ENCODE measurements around the gene GPR84. TPM values are rescaled to one million over a fixed set of nuclear protein-coding genes. Genes with fewer than 3 reads are reported as not detected.
A peak's percentile ranks its signal among the peaks of the same experiment; 100 is the strongest.

The GPR84 gene
- 1 to 10 TPM in 1 of 2 experiments, under 1 TPM in 1; 0.62 to 1.2 TPM for total RNA-seq

DNA sequence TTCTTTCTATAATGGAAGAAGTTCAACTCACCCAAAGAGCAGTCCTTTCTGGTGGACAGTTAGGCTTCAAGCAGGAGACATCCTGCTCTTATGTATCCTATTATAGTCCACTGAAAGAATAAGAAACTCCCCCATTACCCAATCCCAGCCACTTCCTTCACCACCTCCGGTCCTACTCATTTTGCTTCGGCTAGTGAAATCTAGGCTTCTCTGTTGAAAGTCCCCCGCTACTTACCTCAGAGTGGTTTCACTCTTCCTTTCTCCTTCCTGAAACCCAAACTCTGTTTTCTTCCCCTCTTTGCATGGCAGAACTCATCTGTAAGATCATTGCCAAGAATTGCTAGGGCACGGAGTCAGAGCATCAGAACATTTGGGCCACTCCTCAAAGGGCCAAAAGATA, at the start of gene GPR84:
Gene GPR84 (minus strand): TSS at position 74 of the 400 bp plus-strand sequence. CDS start 635 bp downstream, outside the sequence.
- Mint-ChIP-seq H3K4me3 (peak within 1 kb of the TSS; percentile 25), H3K27ac (peak within 1 kb of the TSS; percentile 63), H3K27me3 (no peaks in the 10 kb centered on the region), H3K4me1 (peaks cover 28% of the 10 kb centered on the region), H3K36me3 (no peaks in the 10 kb centered on the region), H3K9me3 (no peaks in the 10 kb centered on the region)
- DNase-seq = peak; percentile 32

DNA sequence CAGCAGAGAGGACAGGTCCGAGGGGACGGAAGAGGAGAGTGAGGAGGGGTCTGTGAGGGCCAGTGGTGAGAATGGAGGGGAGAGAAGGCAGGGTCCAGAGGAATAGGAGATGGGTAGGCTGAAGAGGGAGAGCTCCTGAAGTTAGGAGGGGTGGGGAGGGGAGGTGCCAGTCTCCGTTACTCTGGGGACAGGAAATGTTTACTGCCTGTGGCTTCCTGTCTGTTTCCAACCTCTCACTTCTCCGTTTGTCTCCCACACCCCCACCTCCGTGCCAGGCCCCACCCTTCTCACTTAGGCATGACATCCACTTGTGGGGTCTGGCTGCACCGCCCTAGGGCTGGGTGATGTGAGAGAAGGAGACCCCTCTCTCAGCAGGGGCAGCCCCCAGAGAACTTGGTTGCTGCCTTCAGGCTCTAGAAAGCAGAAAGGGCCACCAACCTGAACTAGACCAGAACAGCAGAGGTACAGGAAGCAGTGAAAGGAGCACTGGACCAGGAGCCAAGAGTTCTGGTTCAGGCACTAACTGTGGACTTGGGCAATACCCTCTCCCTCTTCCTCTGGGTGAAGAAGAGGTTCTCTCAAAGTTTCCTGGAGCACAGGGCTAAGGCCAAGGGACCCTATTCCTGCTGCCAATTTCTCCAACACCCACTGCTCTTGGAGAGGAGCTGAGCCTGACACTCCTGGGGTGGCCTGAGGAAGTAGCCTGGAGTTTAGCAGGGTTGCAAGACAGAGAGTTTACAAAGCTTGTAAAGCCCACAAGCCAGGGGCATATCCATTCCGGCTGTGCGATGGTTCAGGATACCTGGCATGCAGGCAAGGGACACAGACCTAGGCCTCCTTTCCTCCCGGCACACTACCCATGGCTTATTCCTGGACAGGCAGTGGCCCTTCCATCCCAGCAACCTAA, 49.3 kb upstream of the GPR84 start:
- peak; percentile 75 for DNase-seq
- Mint-ChIP-seq H3K4me3 (peak overlapping the region; percentile 59), H3K27me3 (no peaks in the 10 kb centered on the region), H3K9me3 (no peaks in the 10 kb centered on the region), H3K36me3 (peaks cover 16% of the 10 kb centered on the region), H3K27ac (peak overlapping the region; percentile 76), H3K4me1 (peaks cover 57% of the 10 kb centered on the region)

- DNase-seq = no peak
- Mint-ChIP-seq H3K27me3 (no peaks in the 10 kb centered on the region), H3K4me3 (peak overlapping the region; percentile 59), H3K36me3 (peaks cover 12% of the 10 kb centered on the region), H3K4me1 (peaks cover 57% of the 10 kb centered on the region), H3K9me3 (no peaks in the 10 kb centered on the region), H3K27ac (peak overlapping the region; percentile 76)
Observed at GRCh38 chr12:54412786-54413185, 48.5 kb upstream of the GPR84 start.

DNA sequence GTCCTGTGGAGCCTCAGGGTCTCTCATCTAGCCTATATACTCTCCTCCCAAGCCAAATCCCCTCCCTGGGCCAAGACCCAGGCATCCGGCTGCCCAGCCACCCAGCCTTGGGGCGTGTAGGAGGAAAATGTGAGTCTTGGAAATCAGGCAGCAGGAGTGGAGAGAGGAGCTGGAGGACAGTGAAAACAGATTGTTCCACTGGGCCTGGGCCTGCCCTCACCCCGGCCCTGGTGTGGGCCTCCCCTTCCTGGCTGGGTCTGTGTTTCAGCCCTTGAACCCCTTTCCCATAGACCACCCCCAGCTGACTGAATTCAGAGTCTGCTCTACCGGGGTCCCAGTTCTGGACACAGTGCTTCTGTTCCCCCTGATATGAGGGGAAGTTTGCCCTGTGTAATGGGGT, 48.1 kb upstream of the GPR84 start:
- Mint-ChIP-seq H3K27ac (peak overlapping the region; percentile 76), H3K36me3 (peaks cover 11% of the 10 kb centered on the region), H3K9me3 (no peaks in the 10 kb centered on the region), H3K4me1 (peaks cover 53% of the 10 kb centered on the region), H3K4me3 (peak overlapping the region; percentile 59), H3K27me3 (no peaks in the 10 kb centered on the region)
- DNase-seq = no peak

- peak overlapping the region; percentile 24 for H3K4me3 Mint-ChIP-seq
- peak overlapping the region; percentile 77 for H3K27ac Mint-ChIP-seq
- H3K4me1 Mint-ChIP-seq = peaks cover 46% of the 10 kb centered on the region
- DNase-seq = peak; percentile 45
- no peaks in the 10 kb centered on the region for H3K9me3 Mint-ChIP-seq
- H3K36me3 Mint-ChIP-seq = peaks cover 11% of the 10 kb centered on the region
- no peaks in the 10 kb centered on the region for H3K27me3 Mint-ChIP-seq
Observed at GRCh38 chr12:54411391-54412241, 47.3 kb upstream of the GPR84 start.

- H3K4me1 Mint-ChIP-seq = peaks cover 34% of the 10 kb centered on the region
- DNase-seq = no peak
- H3K9me3 Mint-ChIP-seq = no peaks in the 10 kb centered on the region
- H3K27ac Mint-ChIP-seq = peak overlapping the region; percentile 25
- H3K27me3 Mint-ChIP-seq = no peaks in the 10 kb centered on the region
- H3K4me3 Mint-ChIP-seq = no peak overlapping the region
- peaks cover 12% of the 10 kb centered on the region for H3K36me3 Mint-ChIP-seq
Observed at GRCh38 chr12:54409267-54409666, 45.0 kb upstream of the GPR84 start.

DNA sequence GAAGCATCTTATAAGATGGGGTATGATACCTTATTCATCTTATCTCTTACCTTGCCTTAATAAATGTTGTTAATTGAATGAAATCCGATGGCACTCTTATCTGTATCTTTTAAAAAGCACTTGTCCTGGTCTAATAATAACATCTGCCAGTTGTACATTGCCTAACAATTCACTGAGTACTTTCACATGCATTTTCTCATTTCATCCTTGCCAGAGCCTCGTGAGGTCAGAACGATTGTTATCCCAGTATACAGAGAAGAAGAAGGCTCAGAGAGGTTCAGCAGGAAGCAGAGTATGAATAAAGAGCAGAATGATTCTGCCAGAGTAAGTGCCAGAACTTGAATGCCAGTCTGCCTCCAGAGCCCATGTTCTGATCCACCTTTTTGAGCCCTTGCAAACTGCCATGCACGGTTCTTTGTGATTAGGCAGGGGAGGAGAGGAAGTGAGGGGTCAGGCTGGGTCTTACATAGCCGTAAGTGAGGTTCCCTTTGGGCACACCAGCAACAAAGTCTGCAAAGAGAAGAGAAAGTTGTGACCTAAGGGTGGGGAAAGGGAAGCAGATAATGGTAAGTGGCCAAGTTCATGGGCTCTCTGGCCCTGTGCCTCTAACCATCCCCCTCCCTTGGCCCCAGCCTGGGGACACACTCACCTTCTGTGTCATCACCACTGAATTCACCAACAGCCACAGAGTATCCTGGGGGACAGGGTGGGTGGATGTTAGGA, 43.1 kb upstream of the GPR84 start:
- H3K4me3 Mint-ChIP-seq = no peak overlapping the region
- H3K9me3 Mint-ChIP-seq = no peaks in the 10 kb centered on the region
- H3K27ac Mint-ChIP-seq = no peak overlapping the region
- H3K36me3 Mint-ChIP-seq = peaks cover 9% of the 10 kb centered on the region
- no peak for DNase-seq
- H3K4me1 Mint-ChIP-seq = peaks cover 15% of the 10 kb centered on the region
- H3K27me3 Mint-ChIP-seq = no peaks in the 10 kb centered on the region

- no peak overlapping the region for H3K27ac Mint-ChIP-seq
- H3K4me1 Mint-ChIP-seq = peaks cover 4% of the 10 kb centered on the region
- no peaks in the 10 kb centered on the region for H3K9me3 Mint-ChIP-seq
- H3K4me3 Mint-ChIP-seq = no peak overlapping the region
- peaks cover 14% of the 10 kb centered on the region for H3K36me3 Mint-ChIP-seq
- no peak for DNase-seq
- no peaks in the 10 kb centered on the region for H3K27me3 Mint-ChIP-seq
Observed at GRCh38 chr12:54405573-54405972, 41.3 kb upstream of the GPR84 start.

- peaks cover 4% of the 10 kb centered on the region for H3K4me1 Mint-ChIP-seq
- no peak for DNase-seq
- H3K9me3 Mint-ChIP-seq = no peaks in the 10 kb centered on the region
- H3K36me3 Mint-ChIP-seq = peaks cover 14% of the 10 kb centered on the region
- no peak overlapping the region for H3K4me3 Mint-ChIP-seq
- peak overlapping the region; percentile 14 for H3K27ac Mint-ChIP-seq
- H3K27me3 Mint-ChIP-seq = no peaks in the 10 kb centered on the region
Observed at GRCh38 chr12:54405106-54405505, 40.8 kb upstream of the GPR84 start.

DNA sequence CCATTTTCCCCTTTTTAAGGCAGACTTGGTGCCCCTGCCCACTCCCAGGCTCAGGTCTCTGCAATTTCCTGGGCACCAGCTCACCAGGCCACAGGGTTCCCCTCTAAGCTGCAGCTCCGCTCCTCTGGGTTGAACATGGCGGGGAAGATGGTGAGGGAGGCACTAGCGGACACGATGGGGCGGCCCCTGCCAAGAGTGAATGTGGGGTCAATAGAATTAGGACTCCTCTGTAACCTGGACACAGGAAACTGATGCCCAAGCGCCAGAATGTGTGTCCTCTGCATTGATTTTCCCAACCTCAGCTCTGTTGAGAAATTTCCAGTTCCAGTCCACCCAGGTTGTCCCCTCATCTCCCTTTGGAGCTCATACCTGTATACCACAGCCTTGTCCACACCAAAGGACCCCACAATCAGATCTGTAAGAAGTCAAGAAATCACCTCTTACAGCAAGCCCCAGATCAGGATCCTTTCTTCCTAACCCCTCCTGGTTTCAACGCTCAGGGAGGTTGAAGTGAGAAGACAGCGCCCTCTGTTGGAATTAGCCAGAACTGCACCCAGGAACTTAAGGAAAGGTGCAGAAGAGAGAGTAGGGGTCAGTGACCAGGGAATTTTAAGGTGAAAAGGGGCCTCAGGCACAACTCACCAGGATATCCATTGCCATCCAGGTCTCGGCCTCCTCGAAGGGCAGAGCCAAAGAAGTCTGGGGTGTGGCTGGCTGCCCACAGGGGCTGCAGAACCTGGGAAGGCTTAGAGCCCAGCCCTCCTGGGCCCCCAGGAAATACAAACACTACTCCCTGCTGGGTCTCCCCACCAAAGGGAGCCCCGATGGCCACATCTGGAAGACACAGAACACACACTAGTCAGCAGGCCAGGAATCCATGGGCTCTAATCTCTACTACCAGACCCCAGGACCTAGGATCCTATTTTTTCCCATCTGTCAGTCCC, 40.0 kb upstream of the GPR84 start:
- DNase-seq = peak; percentile 35
- no peaks in the 10 kb centered on the region for H3K9me3 Mint-ChIP-seq
- H3K27ac Mint-ChIP-seq = peak overlapping the region; percentile 14
- H3K4me3 Mint-ChIP-seq = no peak overlapping the region
- H3K27me3 Mint-ChIP-seq = no peaks in the 10 kb centered on the region
- H3K4me1 Mint-ChIP-seq = peaks cover 4% of the 10 kb centered on the region
- peaks cover 15% of the 10 kb centered on the region for H3K36me3 Mint-ChIP-seq

DNA sequence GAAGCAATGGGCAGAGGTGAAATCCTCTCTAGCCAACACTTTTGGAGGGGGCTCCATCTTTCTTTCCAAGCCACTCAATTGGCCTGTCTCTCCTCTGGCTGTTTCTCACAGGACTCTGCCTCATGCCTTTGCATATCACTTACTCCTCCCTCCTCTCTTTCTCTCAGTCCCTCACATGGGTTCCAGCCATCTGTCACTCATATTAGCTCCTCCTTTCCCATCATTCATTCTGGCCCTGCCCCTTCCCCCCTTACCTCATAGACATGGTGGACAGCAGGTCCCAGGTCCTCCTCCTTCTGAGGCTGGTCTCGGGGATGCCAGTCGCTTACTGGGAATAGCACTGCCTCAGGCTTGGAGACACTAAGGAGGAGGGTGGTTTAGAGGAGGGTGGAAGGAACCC, 36.8 kb upstream of the GPR84 start:
- no peak overlapping the region for H3K27ac Mint-ChIP-seq
- no peak for DNase-seq
- H3K9me3 Mint-ChIP-seq = no peaks in the 10 kb centered on the region
- peaks cover 25% of the 10 kb centered on the region for H3K36me3 Mint-ChIP-seq
- H3K4me1 Mint-ChIP-seq = peaks cover 4% of the 10 kb centered on the region
- H3K27me3 Mint-ChIP-seq = no peaks in the 10 kb centered on the region
- no peak overlapping the region for H3K4me3 Mint-ChIP-seq

- Mint-ChIP-seq H3K9me3 (no peaks in the 10 kb centered on the region), H3K27ac (no peak overlapping the region), H3K4me1 (peaks cover 5% of the 10 kb centered on the region), H3K4me3 (no peak overlapping the region), H3K36me3 (peaks cover 22% of the 10 kb centered on the region), H3K27me3 (no peaks in the 10 kb centered on the region)
- peak; percentile 79 for DNase-seq
Observed at GRCh38 chr12:54398995-54399793, 34.9 kb upstream of the GPR84 start.

- Mint-ChIP-seq H3K4me1 (peaks cover 13% of the 10 kb centered on the region), H3K4me3 (no peak overlapping the region), H3K27me3 (no peaks in the 10 kb centered on the region), H3K27ac (no peak overlapping the region), H3K9me3 (no peaks in the 10 kb centered on the region), H3K36me3 (peaks cover 21% of the 10 kb centered on the region)
- no peak for DNase-seq
Observed at GRCh38 chr12:54398218-54398617, 33.9 kb upstream of the GPR84 start.

Measured in activated naive CD8-positive, alpha-beta T cell treated with anti-CD3 and anti-CD28 coated beads for 36 hours (primary cell).